Fibroblast of lung (primary cell): ENCODE data around the gene VEGFC. TPM values are rescaled to one million over a fixed set of nuclear protein-coding genes. Genes with fewer than 3 reads are reported as not detected.

Source experiments
- DNase-seq, 2 donors: peaks; one replicate each; pipeline versions ENCODE4 v3.0.0 to v3.0.0-alpha.2; 2010; ENCODE audit warnings: low read depth in 2 of 2
- H2AFZ ChIP-seq: 2 replicates; pipeline ENCODE4 v1.5.1; 2012; ENCODE audit warnings: low read length, control low read depth, inconsistent platforms
- H3K27ac ChIP-seq: 2 replicates; pipeline ENCODE4 v1.5.1; 2011; ENCODE audit warnings: low read length, control low read depth; ENCODE audit not compliant: insufficient read depth
- H3K27me3 ChIP-seq: 2 replicates; pipeline ENCODE4 v1.5.1; 2011; ENCODE audit warnings: mild to moderate bottlenecking, low read length; ENCODE audit not compliant: control insufficient read depth, insufficient read depth
- H3K36me3 ChIP-seq: 2 replicates; pipeline ENCODE4 v1.5.1; 2011; ENCODE audit warnings: low read length; ENCODE audit not compliant: control insufficient read depth, insufficient read depth
- H3K4me1 ChIP-seq: 2 replicates; pipeline ENCODE4 v1.5.1; 2011; ENCODE audit warnings: low read length; ENCODE audit not compliant: control insufficient read depth, insufficient read depth; ENCODE audit errors: extremely low read depth
- H3K4me2 ChIP-seq: 2 replicates; pipeline ENCODE4 v1.5.1; 2011; ENCODE audit warnings: low read length, control low read depth; ENCODE audit not compliant: insufficient read depth; ENCODE audit errors: extremely low read depth
- H3K4me3 ChIP-seq, 4 experiments: fragments of 200-600 bp in 1 of 4; sonication (generic) in 1 of 4; replicated peaks in 1 of 4; 2 replicates each; pipeline ENCODE4 v1.5.1; 2011 to 2016; ENCODE audit warnings: low read length in 4 of 4, low read depth in 3 of 4, mild to moderate bottlenecking in 3 of 4, control low read depth in 2 of 4, inconsistent platforms in 1 of 4, mixed read lengths in 1 of 4; ENCODE audit not compliant: insufficient read depth in 1 of 4; ENCODE audit errors: control extremely low read depth in 1 of 4
- H3K79me2 ChIP-seq: 2 replicates; pipeline ENCODE4 v1.5.1; 2012; ENCODE audit warnings: mild to moderate bottlenecking, low read length, inconsistent platforms; ENCODE audit not compliant: control insufficient read depth, insufficient read depth
- H3K9ac ChIP-seq: 2 replicates; pipeline ENCODE4 v1.5.1; 2011; ENCODE audit warnings: mild to moderate bottlenecking, low read length, control low read depth; ENCODE audit not compliant: insufficient read depth
- H3K9me3 ChIP-seq: 2 replicates; pipeline ENCODE4 v1.5.1; 2012; ENCODE audit warnings: low read depth, low read length; ENCODE audit not compliant: control insufficient read depth, insufficient read depth
- H4K20me1 ChIP-seq: 2 replicates; pipeline ENCODE4 v1.5.1; 2011; ENCODE audit warnings: low read length; ENCODE audit not compliant: control insufficient read depth, insufficient read depth; ENCODE audit errors: extremely low read depth
- EZH2 ChIP-seq: IDR thresholded peaks from 2 replicates; pipeline ENCODE4 v1.5.1; 2012; ENCODE audit warnings: low read length, control low read depth, mild to moderate bottlenecking; ENCODE audit errors: missing control alignments
- polyA plus RNA-seq, 2 donors: library from polyadenylated mRNA; depleted of rRNA in 1 of 2; stranded (reverse) in 1 of 2; unstranded in 1 of 2; fragments of >200 nt; gene quantifications; 2 replicates each; pipeline ENCODE4 v1.2.1, GENCODE V29; 2011 to 2012; ENCODE audit warnings: missing spikeins in 1 of 2
- total RNA-seq: library from RNA; depleted of rRNA; stranded (reverse); fragments of >200 nt; gene quantifications from 2 replicates; pipeline ENCODE4 v1.2.1, GENCODE V29; 2014
- TF ChIP-seq, protein P1 (sequence below), 2 donors: IDR thresholded peaks in 1 of 2; conservative IDR thresholded peaks in 1 of 2; 1 replicate in 1 of 2; 2 replicates in 1 of 2; pipeline ENCODE4 v1.5.1; 2011 to 2012; ENCODE audit warnings: low read length in 2 of 2, control low read depth in 1 of 2, inconsistent platforms in 1 of 2, low read depth in 1 of 2, mild to moderate bottlenecking in 1 of 2

Gene VEGFC
- total and polyA plus RNA-seq, 2 donors (not counting 1 experiment from before 2014, with no cell fraction given): 67.2 to 74.2 TPM

GRCh38 chr4:176734461-176734860 is 58.3 kb downstream of the VEGFC start:
- Histone ChIP-seq H3K4me3 (no peak overlapping the region), H2AFZ (no peak overlapping the region), H4K20me1 (peaks cover 4% of the 10 kb centered on the region), H3K4me1 (no peaks in the 10 kb centered on the region), H3K36me3 (no peaks in the 10 kb centered on the region), H3K79me2 (peaks cover 93% of the 10 kb centered on the region), H3K27ac (no peak overlapping the region), H3K4me2 (no peak overlapping the region), H3K9ac (no peak overlapping the region), H3K9me3 (no peaks in the 10 kb centered on the region), H3K27me3 (no peaks in the 10 kb centered on the region)
- DNase-seq: no peak
- no peak for TF ChIP-seq EZH2
- TF ChIP-seq, protein P1, sequence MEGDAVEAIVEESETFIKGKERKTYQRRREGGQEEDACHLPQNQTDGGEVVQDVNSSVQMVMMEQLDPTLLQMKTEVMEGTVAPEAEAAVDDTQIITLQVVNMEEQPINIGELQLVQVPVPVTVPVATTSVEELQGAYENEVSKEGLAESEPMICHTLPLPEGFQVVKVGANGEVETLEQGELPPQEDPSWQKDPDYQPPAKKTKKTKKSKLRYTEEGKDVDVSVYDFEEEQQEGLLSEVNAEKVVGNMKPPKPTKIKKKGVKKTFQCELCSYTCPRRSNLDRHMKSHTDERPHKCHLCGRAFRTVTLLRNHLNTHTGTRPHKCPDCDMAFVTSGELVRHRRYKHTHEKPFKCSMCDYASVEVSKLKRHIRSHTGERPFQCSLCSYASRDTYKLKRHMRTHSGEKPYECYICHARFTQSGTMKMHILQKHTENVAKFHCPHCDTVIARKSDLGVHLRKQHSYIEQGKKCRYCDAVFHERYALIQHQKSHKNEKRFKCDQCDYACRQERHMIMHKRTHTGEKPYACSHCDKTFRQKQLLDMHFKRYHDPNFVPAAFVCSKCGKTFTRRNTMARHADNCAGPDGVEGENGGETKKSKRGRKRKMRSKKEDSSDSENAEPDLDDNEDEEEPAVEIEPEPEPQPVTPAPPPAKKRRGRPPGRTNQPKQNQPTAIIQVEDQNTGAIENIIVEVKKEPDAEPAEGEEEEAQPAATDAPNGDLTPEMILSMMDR (conservative IDR thresholded peaks at IDR 0.05 in 1 of 2, IDR thresholded peaks at IDR 0.05 in 1 of 2; ENCODE audit: low read depth in 1 of 2, low read length in 2 of 2): no peak

DNA sequence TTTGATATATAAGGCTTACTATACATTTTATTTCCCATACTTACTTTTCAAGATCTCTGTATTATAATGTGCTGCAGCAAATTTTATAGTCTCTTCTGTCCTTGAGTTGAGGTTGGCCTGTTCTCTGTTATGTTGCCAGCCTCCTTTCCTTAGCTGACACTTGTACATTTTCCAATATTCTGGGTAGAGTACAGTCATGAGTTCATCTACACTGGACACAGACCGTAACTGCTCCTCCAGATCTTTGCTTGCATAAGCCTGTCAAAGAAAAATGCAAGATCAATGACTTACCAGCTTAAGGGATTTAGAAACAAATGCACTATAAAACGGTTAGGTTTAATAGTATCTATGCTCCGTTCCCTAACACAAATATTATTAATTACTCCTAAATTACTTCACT is 63.2 kb downstream of the VEGFC start:
- Histone ChIP-seq H3K27me3 (no peaks in the 10 kb centered on the region), H3K36me3 (peaks cover 2% of the 10 kb centered on the region), H4K20me1 (no peaks in the 10 kb centered on the region), H3K9ac (no peak overlapping the region), H3K4me2 (no peak overlapping the region), H3K27ac (no peak overlapping the region), H2AFZ (no peak overlapping the region), H3K9me3 (no peaks in the 10 kb centered on the region), H3K4me1 (peaks cover 4% of the 10 kb centered on the region), H3K79me2 (peaks cover 79% of the 10 kb centered on the region), H3K4me3 (no peak overlapping the region)
- peak; percentile 61 to 73 for DNase-seq
- no peak for TF ChIP-seq EZH2
- TF ChIP-seq, protein P1 (conservative IDR thresholded peaks at IDR 0.05 in 1 of 2, IDR thresholded peaks at IDR 0.05 in 1 of 2; ENCODE audit: low read depth in 1 of 2, low read length in 2 of 2): no peak

DNA sequence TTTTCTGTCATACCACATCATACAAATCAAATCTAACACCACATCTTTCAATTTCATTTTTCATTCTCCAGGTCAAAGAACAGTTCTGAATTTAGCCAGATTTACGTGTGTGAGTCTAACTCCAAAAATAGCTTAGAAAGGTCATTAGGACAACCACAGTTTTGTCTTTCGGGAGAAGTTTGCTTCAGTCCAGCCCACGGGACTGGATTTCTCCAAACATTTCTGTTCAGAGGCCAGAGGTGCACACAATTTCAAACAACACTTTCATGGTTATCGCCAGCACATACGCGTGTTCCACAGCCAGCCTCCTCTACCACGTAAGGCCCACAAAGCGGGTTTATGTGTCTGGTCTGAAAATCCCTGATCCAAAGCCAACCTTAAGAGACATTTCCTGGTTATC is 65.9 kb downstream of the VEGFC start:
- H3K9me3 ChIP-seq: no peaks in the 10 kb centered on the region
- peaks cover 3% of the 10 kb centered on the region for H3K36me3 ChIP-seq
- H3K4me3 ChIP-seq: peak overlapping the region in 1 of 4 experiments; percentile 1
- no peak overlapping the region for H3K9ac ChIP-seq
- peak; percentile 45 to 99 for DNase-seq
- H3K4me2 ChIP-seq: peak overlapping the region; percentile 72
- H2AFZ ChIP-seq: no peak overlapping the region
- no peaks in the 10 kb centered on the region for H3K27me3 ChIP-seq
- peaks cover 64% of the 10 kb centered on the region for H3K79me2 ChIP-seq
- H4K20me1 ChIP-seq: no peaks in the 10 kb centered on the region
- peak overlapping the region; percentile 46 for H3K27ac ChIP-seq
- peaks cover 4% of the 10 kb centered on the region for H3K4me1 ChIP-seq
- TF ChIP-seq, protein P1 (conservative IDR thresholded peaks at IDR 0.05 in 1 of 2, IDR thresholded peaks at IDR 0.05 in 1 of 2; ENCODE audit: low read depth in 1 of 2, low read length in 2 of 2): no peak
- no peak for TF ChIP-seq EZH2
